Measurements from ENCODE around the gene MZB1.

The MZB1 gene

GRCh38 chr5:139389701-139390638 is at the start of gene MZB1:
TSS of gene MZB1 (minus strand) at chr5:139389913. CDS start at chr5:139389856, 57 bp downstream.
- DNase-seq, result no peak

- peak; percentile 86 for DNase-seq
These were observed 49.5 kb upstream of the MZB1 start, which contains the start of gene DNAJC18 for GRCh38 chr5:139439013-139439903. TSS of gene DNAJC18 (minus strand) at chr5:139439525. CDS start at chr5:139439445, 80 bp downstream.

- no peak for DNase-seq
These were observed 48.9 kb upstream of the MZB1 start for GRCh38 chr5:139438707-139439012.

GRCh38 chr5:139435676-139436075 is 46.0 kb upstream of the MZB1 start:
- DNase-seq, result no peak

- no peak for DNase-seq
These were observed 42.0 kb upstream of the MZB1 start for GRCh38 chr5:139431706-139432105.

- no peak for DNase-seq
These were observed 40.3 kb upstream of the MZB1 start for GRCh38 chr5:139430015-139430414.

- DNase-seq, result no peak
These were observed 36.6 kb upstream of the MZB1 start for GRCh38 chr5:139426203-139426885.

- no peak for DNase-seq
These were observed 35.8 kb upstream of the MZB1 start for GRCh38 chr5:139425497-139425896.

- peak; percentile 58 for DNase-seq
These were observed 32.7 kb upstream of the MZB1 start for GRCh38 chr5:139422307-139422893.

- no peak for DNase-seq
These were observed 29.8 kb upstream of the MZB1 start for GRCh38 chr5:139419226-139420192.

GRCh38 chr5:139418793-139419192 is 29.1 kb upstream of the MZB1 start:
- DNase-seq, result no peak

- peak; percentile 85 for DNase-seq
These were observed 27.5 kb upstream of the MZB1 start for GRCh38 chr5:139417214-139417613.

- no peak for DNase-seq
These were observed 26.9 kb upstream of the MZB1 start for GRCh38 chr5:139416651-139417050.

- no peak for DNase-seq
These were observed 26.2 kb upstream of the MZB1 start for GRCh38 chr5:139415869-139416268.

GRCh38 chr5:139415221-139415861 is 25.6 kb upstream of the MZB1 start:
- DNase-seq, result peak; percentile 30

GRCh38 chr5:139414581-139415130 is 24.9 kb upstream of the MZB1 start:
- DNase-seq, result no peak

GRCh38 chr5:139413963-139414362 is 24.2 kb upstream of the MZB1 start:
- DNase-seq, result no peak

GRCh38 chr5:139413153-139413552 is 23.4 kb upstream of the MZB1 start:
- no peak for DNase-seq

- no peak for DNase-seq
These were observed 21.5 kb upstream of the MZB1 start for GRCh38 chr5:139410993-139411828.
